IMR-90 (cell line): ENCODE measurements around the gene MGAT4A. TPM values are rescaled to one million over a fixed set of nuclear protein-coding genes. Genes with fewer than 3 reads are reported as not detected.

Source experiments
- ATAC-seq: fragments of 200-7000 bp; cut with Tn5 transposase; 2 replicates; pipeline ENCODE4 v1.9.1; 2020; ENCODE audit warnings: low read depth, mild to moderate bottlenecking, moderate library complexity
- BruUV-seq: library from RNA; stranded (reverse); fragments of 400-500 nt; replicated peaks from 2 replicates; lab custom pipeline; 2021; lab: Mats Ljungman, UMichigan
- CTCF ChIA-PET: fragments of 300-600 bp; formaldehyde crosslinking; extraction: SDS; loops from one replicate; lab custom pipeline; 2021; ENCODE audit warnings: antibody characterized with exemption; lab: Yijun Ruan, JAX
- POLR2A ChIA-PET: fragments of 300-600 bp; sonication (Branson Sonifier 250); formaldehyde crosslinking; loops from one replicate; lab custom pipeline; 2022; ENCODE audit warnings: antibody characterized with exemption; ENCODE audit not compliant: unreplicated experiment; lab: Charles Lee
- DNase-seq: peaks from one replicate; pipeline ENCODE4 v3.0.0; 2013
- H2AFZ ChIP-seq: replicated peaks from 2 replicates; pipeline ENCODE3; 2013; ENCODE audit warnings: low read length, mild to moderate bottlenecking; ENCODE audit not compliant: poor library complexity
- H2AK5ac ChIP-seq: 2 replicates; pipeline ENCODE4 v1.6.1; 2013; ENCODE audit warnings: low read depth, low read length, inconsistent platforms
- H2AK9ac ChIP-seq: replicated peaks from 2 replicates; pipeline ENCODE3; 2013; ENCODE audit warnings: mild to moderate bottlenecking, low read depth, low read length, moderate library complexity; ENCODE audit not compliant: poor library complexity
- H2BK120ac ChIP-seq: 2 replicates; pipeline ENCODE4 v1.6.1; 2013; ENCODE audit warnings: low read depth, low read length, inconsistent platforms
- H2BK15ac ChIP-seq: 3 replicates; pipeline ENCODE4 v1.6.1; 2013; ENCODE audit warnings: low read depth, low read length, inconsistent platforms
- H2BK20ac ChIP-seq: 2 replicates; pipeline ENCODE4 v1.6.1; 2013; ENCODE audit warnings: low read depth, mild to moderate bottlenecking, inconsistent platforms, low read length, moderate library complexity
- H2BK5ac ChIP-seq: 2 replicates; pipeline ENCODE4 v1.6.1; 2013; ENCODE audit warnings: mild to moderate bottlenecking, low read depth, low read length, inconsistent platforms; ENCODE audit not compliant: poor library complexity, severe bottlenecking
- H3K14ac ChIP-seq: replicated peaks from 2 replicates; pipeline ENCODE4 v1.6.1; 2013; ENCODE audit warnings: low read depth, low read length, inconsistent platforms
- H3K18ac ChIP-seq: 2 replicates; pipeline ENCODE4 v1.6.1; 2013; ENCODE audit warnings: low read depth, low read length, control low read depth
- H3K23ac ChIP-seq: 2 replicates; pipeline ENCODE4 v1.6.1; 2013; ENCODE audit warnings: low read depth, low read length, inconsistent platforms
- H3K27ac ChIP-seq: 2 replicates; pipeline ENCODE4 v1.5.1; 2013; ENCODE audit warnings: mild to moderate bottlenecking, control low read depth, low read length; ENCODE audit not compliant: insufficient read depth
- H3K27me3 ChIP-seq: 2 replicates; pipeline ENCODE4 v1.6.1; 2013; ENCODE audit warnings: low read length; ENCODE audit not compliant: control insufficient read depth, insufficient read depth
- H3K36me3 ChIP-seq: 2 replicates; pipeline ENCODE4 v1.6.1; 2013; ENCODE audit warnings: low read length, mixed read lengths; ENCODE audit not compliant: control insufficient read depth, insufficient read depth
- H3K4ac ChIP-seq: 2 replicates; pipeline ENCODE4 v1.6.1; 2013; ENCODE audit warnings: low read depth, low read length, inconsistent platforms
- H3K4me1 ChIP-seq: 2 replicates; pipeline ENCODE4 v1.6.1; 2013; ENCODE audit warnings: low read length, mixed read lengths; ENCODE audit not compliant: control insufficient read depth, insufficient read depth
- H3K4me2 ChIP-seq: 2 replicates; pipeline ENCODE4 v1.6.1; 2013; ENCODE audit warnings: low read depth, mild to moderate bottlenecking, control low read depth, low read length, moderate library complexity
- H3K4me3 ChIP-seq: 2 replicates; pipeline ENCODE4 v1.5.1; 2013; ENCODE audit warnings: low read depth, mild to moderate bottlenecking, control low read depth, low read length, moderate library complexity; ENCODE audit not compliant: insufficient read depth
- H3K56ac ChIP-seq: 2 replicates; pipeline ENCODE4 v1.6.1; 2013; ENCODE audit warnings: low read length, inconsistent platforms; ENCODE audit not compliant: insufficient read depth; ENCODE audit errors: extremely low read depth
- H3K79me1 ChIP-seq, 2 experiments: 2 replicates each; pipeline ENCODE4 v1.6.1; 2013; ENCODE audit warnings: low read length in 2 of 2, inconsistent platforms in 1 of 2, low read depth in 1 of 2
- H3K9ac ChIP-seq: 2 replicates; pipeline ENCODE4 v1.6.1; 2013; ENCODE audit warnings: low read depth, low read length, control low read depth
- H3K9me1 ChIP-seq: 2 replicates; pipeline ENCODE4 v1.6.1; 2013; ENCODE audit warnings: low read length, inconsistent platforms; ENCODE audit not compliant: insufficient read depth
- H3K9me3 ChIP-seq: 2 replicates; pipeline ENCODE4 v1.6.1; 2013; ENCODE audit warnings: low read length; ENCODE audit not compliant: control insufficient read depth, insufficient read depth
- H4K20me1 ChIP-seq: 2 replicates; pipeline ENCODE4 v1.6.1; 2013; ENCODE audit warnings: low read length, inconsistent platforms; ENCODE audit not compliant: insufficient read depth
- H4K5ac ChIP-seq: 2 replicates; pipeline ENCODE4 v1.6.1; 2013; ENCODE audit warnings: mild to moderate bottlenecking, low read depth, low read length, control low read depth
- H4K8ac ChIP-seq, 2 experiments: 2 replicates each; pipeline ENCODE4 v1.6.1; 2013; ENCODE audit warnings: low read depth in 2 of 2, low read length in 2 of 2, control low read depth in 1 of 2, inconsistent platforms in 1 of 2
- H4K91ac ChIP-seq: 2 replicates; pipeline ENCODE4 v1.6.1; 2013; ENCODE audit warnings: low read depth, low read length, inconsistent platforms; ENCODE audit not compliant: insufficient read depth
- BHLHE40 ChIP-seq: fragments of 150-350 bp; IDR thresholded peaks from 2 replicates; pipeline ENCODE4 v1.6.1; 2016; ENCODE audit warnings: mild to moderate bottlenecking, low read depth, low read length
- CEBPB ChIP-seq: IDR thresholded peaks from 2 replicates; pipeline ENCODE4 v1.6.1; 2012; ENCODE audit warnings: low read depth, low read length, improper control_type of control experiment
- CHD1 ChIP-seq: IDR thresholded peaks from 2 replicates; pipeline ENCODE4 v1.6.1; 2012; ENCODE audit warnings: low read depth, low read length, improper control_type of control experiment
- FOS ChIP-seq: fragments of 150-350 bp; IDR thresholded peaks from 2 replicates; pipeline ENCODE4 v1.6.1; 2016; ENCODE audit warnings: low read depth, low read length
- MAFK ChIP-seq: IDR thresholded peaks from 2 replicates; pipeline ENCODE4 v1.6.1; 2012; ENCODE audit warnings: low read depth, low read length, improper control_type of control experiment
- MAZ ChIP-seq: IDR thresholded peaks from 2 replicates; pipeline ENCODE4 v1.6.1; 2012; ENCODE audit warnings: low read depth, mild to moderate bottlenecking, low read length, improper control_type of control experiment, moderate library complexity, borderline replicate concordance
- MXI1 ChIP-seq: IDR thresholded peaks from 2 replicates; pipeline ENCODE4 v1.6.1; 2012; ENCODE audit warnings: low read depth, mild to moderate bottlenecking, low read length, moderate library complexity, borderline replicate concordance
- POLR2A ChIP-seq: IDR thresholded peaks from 2 replicates; pipeline ENCODE4 v1.6.1; 2012; ENCODE audit warnings: mild to moderate bottlenecking, low read depth, low read length
- RAD21 ChIP-seq: IDR thresholded peaks from 2 replicates; pipeline ENCODE4 v1.6.1; 2012; ENCODE audit warnings: low read length, improper control_type of control experiment
- RFX5 ChIP-seq: IDR thresholded peaks from 2 replicates; pipeline ENCODE4 v1.8.0; 2012; ENCODE audit warnings: low read depth, mild to moderate bottlenecking, low read length, moderate library complexity
- SMC3 ChIP-seq: fragments of 150-350 bp; IDR thresholded peaks from 2 replicates; pipeline ENCODE4 v1.6.1; 2016; ENCODE audit warnings: low read depth, mild to moderate bottlenecking, antibody characterized with exemption, low read length, moderate library complexity
- WGBS, 2 experiments: methylation state at CpG; one replicate each; pipeline versions ENCODE4 v1.1.5 to v1.1.7; 2013; ENCODE audit warnings: missing lambda C conversion rate in 2 of 2; ENCODE audit not compliant: insufficient read length in 1 of 2; ENCODE audit errors: extremely low coverage in 2 of 2; 5-methylcytosine and 5-hydroxymethylcytosine counted together
- dilution Hi-C: fragments of 300-500 bp; cut with HindIII; formaldehyde crosslinking; loops from one replicate; pipeline ENCODE4 v1.14.3; 2018; ENCODE audit warnings: low sequenced_read_pairs; ENCODE audit not compliant: unreplicated experiment
- in situ Hi-C: fragments of 300-500 bp; cut with MboI; formaldehyde crosslinking; loops from 3 replicates; pipeline ENCODE4 v1.14.3; 2019; ENCODE audit warnings: low sequenced_read_pairs, inconsistent platforms, mixed read lengths
- intact Hi-C: fragments of 100-400 bp; cut with micrococcal nuclease; formaldehyde crosslinking; loops from 2 replicates; pipeline ENCODE4 v1.10.0; 2022
- polyA plus RNA-seq, 3 experiments: library from polyadenylated mRNA; depleted of rRNA; stranded (reverse); fragments of >200 nt; gene quantifications; 2 replicates each; pipeline ENCODE4 v1.2.3, GENCODE V29; 2012; ENCODE audit warnings: low replicate concordance in 1 of 3
- total RNA-seq: library from RNA; depleted of rRNA; stranded (reverse); fragments of >200 nt; gene quantifications from 2 replicates; pipeline ENCODE4 v1.2.3, GENCODE V29; 2012
- TF ChIP-seq, protein P1 (sequence below): fragments of 150-350 bp; IDR thresholded peaks from 2 replicates; pipeline ENCODE4 v1.6.1; 2017; ENCODE audit warnings: mild to moderate bottlenecking, antibody characterized with exemption, low read length, low read depth
- TF ChIP-seq, protein P2 (sequence below): conservative IDR thresholded peaks from 2 replicates; pipeline ENCODE4 v1.5.1; 2012; ENCODE audit warnings: mild to moderate bottlenecking, low read depth, low read length, improper control_type of control experiment
- TF ChIP-seq, protein P3 (sequence below): fragments of 150-350 bp; IDR thresholded peaks from 2 replicates; pipeline ENCODE4 v1.6.1; 2016; ENCODE audit warnings: low read depth, mild to moderate bottlenecking, low read length, moderate library complexity, borderline replicate concordance

The MGAT4A gene
- total and polyA plus RNA-seq, 2 of the 4 experiments (the other 2 are of a cell fraction), result under 0.01 TPM; not detected in 1

DNA sequence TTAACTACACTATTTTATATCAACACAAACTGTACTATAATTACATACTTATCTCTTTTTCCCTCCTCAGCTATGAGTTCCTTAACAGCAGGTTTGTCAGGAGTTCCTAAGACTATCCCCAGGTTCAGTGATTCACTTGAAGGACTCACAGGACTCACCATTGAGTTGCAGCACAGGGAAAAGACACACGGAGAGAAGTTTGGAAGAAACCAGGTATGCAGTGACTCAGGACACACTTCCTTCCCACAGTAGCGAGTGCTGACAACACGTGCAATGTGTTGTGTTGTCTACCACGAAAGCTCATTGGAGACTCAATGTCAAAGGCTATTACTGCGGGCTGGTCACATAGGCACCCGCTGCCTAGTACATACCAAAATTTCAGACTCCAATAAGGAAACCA lies 32.0 kb downstream of the MGAT4A start:
- no peak overlapping the region for H2BK20ac ChIP-seq
- no peak overlapping the region for H3K14ac ChIP-seq
- no peak overlapping the region for H4K91ac ChIP-seq
- no peak overlapping the region for H4K8ac ChIP-seq
- no peak for DNase-seq
- ChIA-PET POLR2A (no interaction called here), CTCF (no interaction called here)
- H2AK5ac ChIP-seq, result no peak overlapping the region
- ATAC-seq, result no peak
- H3K27me3 ChIP-seq, result 0 out of 2 replicates have a peak, but pooled peaks cover 3% of the 10 kb centered on the region
- H2BK15ac ChIP-seq, result no peak overlapping the region
- no CpG with 5 or more reads among the region's 6 CpGs for WGBS, 2 experiments
- H3K79me1 ChIP-seq, result no peaks in the 10 kb centered on the region
- no peak overlapping the region for H3K23ac ChIP-seq
- no peaks in the 10 kb centered on the region for H3K36me3 ChIP-seq
- no peak overlapping the region for H3K4me2 ChIP-seq
- no peaks in the 10 kb centered on the region for H3K9me1 ChIP-seq
- BruUV-seq, result no TSS peak
- H3K9me3 ChIP-seq, result no peaks in the 10 kb centered on the region
- H3K4ac ChIP-seq, result no peak overlapping the region
- dilution Hi-C loops, result no loop called here
- no peak overlapping the region for H2AK9ac ChIP-seq
- no peak overlapping the region for H2BK120ac ChIP-seq
- TF ChIP-seq MAZ (no peak), RFX5 (no peak), MXI1 (no peak), CHD1 (no peak), POLR2A (no peak), RAD21 (no peak), MAFK (no peak), SMC3 (no peak), FOS (no peak), CEBPB (no peak), BHLHE40 (no peak)
- TF ChIP-seq, protein P1, sequence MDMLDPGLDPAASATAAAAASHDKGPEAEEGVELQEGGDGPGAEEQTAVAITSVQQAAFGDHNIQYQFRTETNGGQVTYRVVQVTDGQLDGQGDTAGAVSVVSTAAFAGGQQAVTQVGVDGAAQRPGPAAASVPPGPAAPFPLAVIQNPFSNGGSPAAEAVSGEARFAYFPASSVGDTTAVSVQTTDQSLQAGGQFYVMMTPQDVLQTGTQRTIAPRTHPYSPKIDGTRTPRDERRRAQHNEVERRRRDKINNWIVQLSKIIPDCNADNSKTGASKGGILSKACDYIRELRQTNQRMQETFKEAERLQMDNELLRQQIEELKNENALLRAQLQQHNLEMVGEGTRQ, result no peak
- TF ChIP-seq, protein P2, sequence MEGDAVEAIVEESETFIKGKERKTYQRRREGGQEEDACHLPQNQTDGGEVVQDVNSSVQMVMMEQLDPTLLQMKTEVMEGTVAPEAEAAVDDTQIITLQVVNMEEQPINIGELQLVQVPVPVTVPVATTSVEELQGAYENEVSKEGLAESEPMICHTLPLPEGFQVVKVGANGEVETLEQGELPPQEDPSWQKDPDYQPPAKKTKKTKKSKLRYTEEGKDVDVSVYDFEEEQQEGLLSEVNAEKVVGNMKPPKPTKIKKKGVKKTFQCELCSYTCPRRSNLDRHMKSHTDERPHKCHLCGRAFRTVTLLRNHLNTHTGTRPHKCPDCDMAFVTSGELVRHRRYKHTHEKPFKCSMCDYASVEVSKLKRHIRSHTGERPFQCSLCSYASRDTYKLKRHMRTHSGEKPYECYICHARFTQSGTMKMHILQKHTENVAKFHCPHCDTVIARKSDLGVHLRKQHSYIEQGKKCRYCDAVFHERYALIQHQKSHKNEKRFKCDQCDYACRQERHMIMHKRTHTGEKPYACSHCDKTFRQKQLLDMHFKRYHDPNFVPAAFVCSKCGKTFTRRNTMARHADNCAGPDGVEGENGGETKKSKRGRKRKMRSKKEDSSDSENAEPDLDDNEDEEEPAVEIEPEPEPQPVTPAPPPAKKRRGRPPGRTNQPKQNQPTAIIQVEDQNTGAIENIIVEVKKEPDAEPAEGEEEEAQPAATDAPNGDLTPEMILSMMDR, result no peak
- TF ChIP-seq, protein P3, sequence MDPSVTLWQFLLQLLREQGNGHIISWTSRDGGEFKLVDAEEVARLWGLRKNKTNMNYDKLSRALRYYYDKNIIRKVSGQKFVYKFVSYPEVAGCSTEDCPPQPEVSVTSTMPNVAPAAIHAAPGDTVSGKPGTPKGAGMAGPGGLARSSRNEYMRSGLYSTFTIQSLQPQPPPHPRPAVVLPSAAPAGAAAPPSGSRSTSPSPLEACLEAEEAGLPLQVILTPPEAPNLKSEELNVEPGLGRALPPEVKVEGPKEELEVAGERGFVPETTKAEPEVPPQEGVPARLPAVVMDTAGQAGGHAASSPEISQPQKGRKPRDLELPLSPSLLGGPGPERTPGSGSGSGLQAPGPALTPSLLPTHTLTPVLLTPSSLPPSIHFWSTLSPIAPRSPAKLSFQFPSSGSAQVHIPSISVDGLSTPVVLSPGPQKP, result no peak
- no peak overlapping the region for H3K18ac ChIP-seq
- H3K4me1 ChIP-seq, result no peaks in the 10 kb centered on the region
- intact Hi-C loops, result no loop called here
- H3K4me3 ChIP-seq, result no peak overlapping the region
- H3K56ac ChIP-seq, result no peak overlapping the region
- in situ Hi-C loops, result no loop called here
- H3K27ac ChIP-seq, result no peak overlapping the region
- no peak overlapping the region for H2AFZ ChIP-seq
- no peak overlapping the region for H4K5ac ChIP-seq
- H3K9ac ChIP-seq, result no peak overlapping the region
- no peaks in the 10 kb centered on the region for H4K20me1 ChIP-seq
- no peak overlapping the region for H2BK5ac ChIP-seq
